HEK293 (cell line): ENCODE measurements around the gene LDLRAD3.

ENCODE experiments used
- CTCF ChIA-PET: fragments of 350-600 bp; formaldehyde crosslinking; extraction: SDS; loops from one replicate; lab custom pipeline; 2021; ENCODE audit warnings: antibody characterized with exemption; lab: Yijun Ruan, JAX
- POLR2A ChIA-PET: fragments of 300-600 bp; formaldehyde crosslinking; extraction: SDS; loops from one replicate; lab custom pipeline; 2020; ENCODE audit warnings: antibody characterized with exemption, inconsistent platforms; lab: Yijun Ruan, JAX
- H3K27ac ChIP-seq: fragments of 200-500 bp; sonication (Bioruptor generic); 2 replicates; pipeline ENCODE4 v1.5.1; 2014; ENCODE audit warnings: low read depth, low read length, control low read depth, inconsistent platforms; ENCODE audit errors: extremely low read depth
- H3K36me3 ChIP-seq, 2 experiments: fragments of 200-500 bp in 1 of 2; sonication (Bioruptor generic) in 1 of 2; 1 replicate in 1 of 2; 2 replicates in 1 of 2; pipeline ENCODE4 v1.5.1; 2014 to 2017; ENCODE audit warnings: inconsistent platforms in 2 of 2, low read length in 2 of 2; ENCODE audit not compliant: control insufficient read depth in 2 of 2, insufficient read depth in 1 of 2
- H3K4me1 ChIP-seq: fragments of 200-500 bp; sonication (Bioruptor generic); 2 replicates; pipeline ENCODE4 v1.5.1; 2014; ENCODE audit warnings: mild to moderate bottlenecking, low read length, inconsistent platforms; ENCODE audit not compliant: control insufficient read depth, insufficient read depth
- H3K4me3 ChIP-seq: 2 replicates; pipeline ENCODE4 v1.5.1; 2011; ENCODE audit warnings: low read depth, mild to moderate bottlenecking, control low read depth, low read length, moderate library complexity
- H3K9me3 ChIP-seq: fragments of 200-500 bp; sonication (Bioruptor generic); 2 replicates; pipeline ENCODE4 v1.5.1; 2014; ENCODE audit warnings: low read depth, low read length, inconsistent platforms; ENCODE audit not compliant: control insufficient read depth, insufficient read depth
- CTCF ChIP-seq: fragments of 450-650 bp; formaldehyde crosslinking; IDR thresholded peaks from 2 replicates; pipeline ENCODE4 v1.5.1; 2016; ENCODE audit warnings: missing biosample characterization, missing genetic modification characterization
- GLI2 ChIP-seq: fragments of 450-650 bp; formaldehyde crosslinking; IDR thresholded peaks from 2 replicates; pipeline ENCODE4; 2017; ENCODE audit warnings: missing biosample characterization, missing genetic modification characterization, low read depth, borderline replicate concordance
- HOXC10 ChIP-seq: sonication (generic); formaldehyde crosslinking; IDR thresholded peaks from 2 replicates; pipeline ENCODE4 v1.8.1; 2023; ENCODE audit warnings: mild to moderate bottlenecking, missing genetic modification reagents
- HOXD13 ChIP-seq: sonication (generic); formaldehyde crosslinking; IDR thresholded peaks from 2 replicates; pipeline ENCODE4 v1.8.0; 2022; ENCODE audit warnings: missing genetic modification reagents, borderline replicate concordance
- IKZF3 ChIP-seq: fragments of 450-650 bp; IDR thresholded peaks from 2 replicates; pipeline ENCODE4 v1.5.0; 2018; ENCODE audit warnings: missing biosample characterization, mild to moderate bottlenecking, missing genetic modification characterization, moderate library complexity
- PRDM1 ChIP-seq: fragments of 450-650 bp; formaldehyde crosslinking; IDR thresholded peaks from 2 replicates; pipeline ENCODE4; 2016; ENCODE audit warnings: missing biosample characterization, missing genetic modification characterization
- TRIM28 ChIP-seq: IDR thresholded peaks from 2 replicates; pipeline ENCODE4 v1.6.1; 2011; ENCODE audit warnings: low read length, control low read depth, borderline replicate concordance
- ZNF140 ChIP-seq: fragments of 450-650 bp; formaldehyde crosslinking; IDR thresholded peaks from 2 replicates; pipeline ENCODE4 v1.5.1; 2016; ENCODE audit warnings: missing biosample characterization, missing genetic modification characterization
- ZNF239 ChIP-seq: fragments of 450-650 bp; formaldehyde crosslinking; IDR thresholded peaks from 2 replicates; pipeline ENCODE4 v1.5.1; 2016; ENCODE audit warnings: missing biosample characterization, missing genetic modification characterization
- ZNF341 ChIP-seq: fragments of 450-650 bp; formaldehyde crosslinking; IDR thresholded peaks from 2 replicates; pipeline ENCODE4; 2016; ENCODE audit warnings: low read depth, missing biosample characterization, missing genetic modification characterization
- ZNF394 ChIP-seq: fragments of 450-650 bp; formaldehyde crosslinking; IDR thresholded peaks from 2 replicates; pipeline ENCODE4 v1.5.1; 2016; ENCODE audit warnings: missing biosample characterization, missing genetic modification characterization, mild to moderate bottlenecking, moderate library complexity, borderline replicate concordance
- ZNF544 ChIP-seq: fragments of 450-650 bp; formaldehyde crosslinking; IDR thresholded peaks from 2 replicates; pipeline ENCODE4 v1.5.0; 2017; ENCODE audit warnings: missing biosample characterization, missing genetic modification characterization
- ZNF549 ChIP-seq: fragments of 450-650 bp; IDR thresholded peaks from 2 replicates; pipeline ENCODE4 v1.5.1; 2018; ENCODE audit warnings: missing biosample characterization, missing genetic modification characterization, mild to moderate bottlenecking, inconsistent platforms, moderate library complexity
- ZNF560 ChIP-seq: fragments of 450-650 bp; formaldehyde crosslinking; IDR thresholded peaks from 2 replicates; pipeline ENCODE4 v1.5.1; 2017; ENCODE audit warnings: missing biosample characterization, missing genetic modification characterization, borderline replicate concordance
- ZNF561 ChIP-seq: fragments of 450-650 bp; IDR thresholded peaks from 2 replicates; pipeline ENCODE4 v1.5.1; 2018; ENCODE audit warnings: missing biosample characterization, missing genetic modification characterization, borderline replicate concordance
- ZNF626 ChIP-seq: fragments of 450-650 bp; sonication (Bioruptor Pico); formaldehyde crosslinking; IDR thresholded peaks from 2 replicates; pipeline ENCODE4 v1.5.1; 2018; ENCODE audit warnings: missing biosample characterization, missing genetic modification characterization, inconsistent platforms
- ZNF777 ChIP-seq: fragments of 450-650 bp; formaldehyde crosslinking; IDR thresholded peaks from 2 replicates; pipeline ENCODE4 v1.5.1; 2017; ENCODE audit warnings: missing biosample characterization, missing genetic modification characterization, borderline replicate concordance
- TF ChIP-seq, protein P1 (sequence below): fragments of 450-650 bp; formaldehyde crosslinking; IDR thresholded peaks from 2 replicates; pipeline ENCODE4 v1.5.1; 2017; ENCODE audit warnings: missing biosample characterization, missing genetic modification characterization
- TF ChIP-seq, protein P2 (sequence below): fragments of 450-650 bp; formaldehyde crosslinking; IDR thresholded peaks from 2 replicates; pipeline ENCODE4 v1.5.1; 2016; ENCODE audit warnings: missing biosample characterization, missing genetic modification characterization, low read depth

The LDLRAD3 gene

DNA sequence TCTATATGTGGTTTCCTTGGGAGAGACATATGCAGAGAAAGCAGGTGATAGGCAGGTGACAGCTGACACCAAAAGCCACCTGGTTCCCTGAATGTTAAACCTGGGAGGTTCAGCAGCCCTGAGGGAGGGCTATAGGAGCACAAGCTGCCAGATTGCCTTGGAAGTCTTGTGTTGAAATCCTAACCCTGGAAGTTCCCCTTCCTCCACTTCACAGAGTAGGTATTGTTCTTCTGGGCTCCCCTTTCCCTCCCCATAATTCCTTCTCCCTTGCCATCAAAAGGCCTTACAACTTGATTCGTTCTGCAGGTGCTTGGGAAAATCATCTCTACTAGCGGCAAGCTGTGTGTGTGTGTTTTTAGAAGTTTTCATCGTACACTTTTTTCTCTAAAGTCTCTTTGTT lies 5.4 kb downstream of the LDLRAD3 start:
- Histone ChIP-seq H3K4me1 (0 out of 2 replicates have a peak, but pooled peaks cover 4% of the 10 kb centered on the region), H3K27ac (no peak overlapping the region), H3K9me3 (no peaks in the 10 kb centered on the region), H3K36me3 (no peaks in the 10 kb centered on the region), H3K4me3 (no peak overlapping the region)
- TF ChIP-seq, protein P1, sequence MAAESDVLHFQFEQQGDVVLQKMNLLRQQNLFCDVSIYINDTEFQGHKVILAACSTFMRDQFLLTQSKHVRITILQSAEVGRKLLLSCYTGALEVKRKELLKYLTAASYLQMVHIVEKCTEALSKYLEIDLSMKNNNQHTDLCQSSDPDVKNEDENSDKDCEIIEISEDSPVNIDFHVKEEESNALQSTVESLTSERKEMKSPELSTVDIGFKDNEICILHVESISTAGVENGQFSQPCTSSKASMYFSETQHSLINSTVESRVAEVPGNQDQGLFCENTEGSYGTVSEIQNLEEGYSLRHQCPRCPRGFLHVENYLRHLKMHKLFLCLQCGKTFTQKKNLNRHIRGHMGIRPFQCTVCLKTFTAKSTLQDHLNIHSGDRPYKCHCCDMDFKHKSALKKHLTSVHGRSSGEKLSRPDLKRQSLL (tag by site-specific recombination), result no peak
- TF ChIP-seq ZNF239 (tag by site-specific recombination) (no peak), ZNF549 (tag by site-specific recombination) (no peak), HOXC10 (no peak), ZNF394 (tag by site-specific recombination) (no peak), TRIM28 (no peak), GLI2 (tag by site-specific recombination) (no peak), ZNF544 (tag by site-specific recombination) (no peak), ZNF626 (tag by site-specific recombination) (no peak), HOXD13 (CRISPR knock-in tag) (no peak), CTCF (no peak), PRDM1 (tag by site-specific recombination) (no peak), ZNF561 (no peak), ZNF777 (tag by site-specific recombination) (no peak), IKZF3 (tag by site-specific recombination) (no peak)
- TF ChIP-seq, protein P2, sequence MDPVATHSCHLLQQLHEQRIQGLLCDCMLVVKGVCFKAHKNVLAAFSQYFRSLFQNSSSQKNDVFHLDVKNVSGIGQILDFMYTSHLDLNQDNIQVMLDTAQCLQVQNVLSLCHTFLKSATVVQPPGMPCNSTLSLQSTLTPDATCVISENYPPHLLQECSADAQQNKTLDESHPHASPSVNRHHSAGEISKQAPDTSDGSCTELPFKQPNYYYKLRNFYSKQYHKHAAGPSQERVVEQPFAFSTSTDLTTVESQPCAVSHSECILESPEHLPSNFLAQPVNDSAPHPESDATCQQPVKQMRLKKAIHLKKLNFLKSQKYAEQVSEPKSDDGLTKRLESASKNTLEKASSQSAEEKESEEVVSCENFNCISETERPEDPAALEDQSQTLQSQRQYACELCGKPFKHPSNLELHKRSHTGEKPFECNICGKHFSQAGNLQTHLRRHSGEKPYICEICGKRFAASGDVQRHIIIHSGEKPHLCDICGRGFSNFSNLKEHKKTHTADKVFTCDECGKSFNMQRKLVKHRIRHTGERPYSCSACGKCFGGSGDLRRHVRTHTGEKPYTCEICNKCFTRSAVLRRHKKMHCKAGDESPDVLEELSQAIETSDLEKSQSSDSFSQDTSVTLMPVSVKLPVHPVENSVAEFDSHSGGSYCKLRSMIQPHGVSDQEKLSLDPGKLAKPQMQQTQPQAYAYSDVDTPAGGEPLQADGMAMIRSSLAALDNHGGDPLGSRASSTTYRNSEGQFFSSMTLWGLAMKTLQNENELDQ (tag by site-specific recombination), result no peak
- POLR2A ChIA-PET, result no interaction called here
- CTCF ChIA-PET, result interaction anchor here (1.2 kb wide), 1 partner anchor 107 kb away, joined by 3 read pairs; no protein-coding TSS in a partner anchor

DNA sequence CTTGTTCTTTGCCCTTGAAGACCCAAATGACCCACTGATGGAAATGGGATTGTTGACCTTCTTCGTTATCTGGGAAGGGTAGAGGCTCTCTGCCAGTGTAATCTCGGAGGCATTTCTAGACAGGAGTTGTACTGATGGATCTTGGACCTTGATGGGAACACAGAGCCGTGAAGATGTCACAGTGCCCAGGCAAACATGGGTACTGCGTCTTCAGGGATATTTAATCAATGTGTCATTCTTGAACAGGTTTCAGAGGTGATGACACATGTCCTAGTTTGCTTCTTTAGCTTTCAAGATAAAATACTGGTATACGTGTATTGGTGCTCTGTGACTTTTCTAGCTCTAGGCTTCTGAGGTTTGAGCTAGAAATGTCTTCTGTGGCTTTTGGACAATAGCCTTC lies 6.2 kb downstream of the LDLRAD3 start:
- CTCF ChIA-PET, result interaction anchor here (1.2 kb wide), 1 partner anchor 107 kb away, joined by 3 read pairs; no protein-coding TSS in a partner anchor
- Histone ChIP-seq H3K27ac (no peak overlapping the region), H3K36me3 (no peaks in the 10 kb centered on the region), H3K4me3 (no peak overlapping the region), H3K9me3 (no peaks in the 10 kb centered on the region), H3K4me1 (0 out of 2 replicates have a peak, but pooled peaks cover 4% of the 10 kb centered on the region)
- POLR2A ChIA-PET, result no interaction called here
- TF ChIP-seq ZNF341 (no peak), ZNF560 (tag by site-specific recombination) (no peak), ZNF140 (no peak)
- TF ChIP-seq, all 188 proteins: peak for 0
